Liver (tissue), 9 donors: Measurements from ENCODE around the gene NR6A1. TPM values are rescaled to one million over a fixed set of nuclear protein-coding genes. Genes with fewer than 3 reads are reported as not detected.

ENCODE experiments used
- DNase-seq: peaks from one replicate; pipeline ENCODE4 v3.0.0-alpha.2; 2017; ENCODE audit warnings: low spot score
- H3K27ac ChIP-seq, 2 donors: one replicate each; pipeline ENCODE4 v1.7.0; 2013; ENCODE audit warnings: inconsistent platforms in 2 of 2, low read length in 2 of 2, control low read depth in 1 of 2, low read depth in 1 of 2, mild to moderate bottlenecking in 1 of 2
- H3K27me3 ChIP-seq, 4 donors: one replicate each; pipeline versions ENCODE4 v1.6.1 to v1.7.0; 2013; ENCODE audit warnings: low read length in 3 of 4, inconsistent platforms in 1 of 4, mild to moderate bottlenecking in 1 of 4, moderate library complexity in 1 of 4; ENCODE audit not compliant: control insufficient read depth in 4 of 4, insufficient read depth in 4 of 4
- H3K36me3 ChIP-seq, 4 donors: one replicate each; pipeline versions ENCODE4 v1.6.1 to v1.7.0; 2013; ENCODE audit warnings: low read length in 3 of 4, mild to moderate bottlenecking in 3 of 4, low read depth in 1 of 4, moderate library complexity in 1 of 4; ENCODE audit not compliant: control insufficient read depth in 4 of 4, insufficient read depth in 3 of 4
- H3K4me1 ChIP-seq, 4 donors: one replicate each; pipeline versions ENCODE4 v1.6.1 to v1.7.0; 2013; ENCODE audit warnings: low read length in 3 of 4, mild to moderate bottlenecking in 3 of 4, moderate library complexity in 1 of 4; ENCODE audit not compliant: control insufficient read depth in 4 of 4, insufficient read depth in 4 of 4
- H3K4me3 ChIP-seq, 3 donors: one replicate each; pipeline versions ENCODE4 v1.6.1 to v1.7.0; 2013; ENCODE audit warnings: low read length in 3 of 3, control low read depth in 1 of 3, low read depth in 1 of 3, mild to moderate bottlenecking in 1 of 3
- H3K9ac ChIP-seq, 2 donors: one replicate each; pipeline ENCODE4 v1.7.0; 2013; ENCODE audit warnings: low read length in 2 of 2, mild to moderate bottlenecking in 2 of 2, moderate library complexity in 2 of 2, control low read depth in 1 of 2, low read depth in 1 of 2
- H3K9me3 ChIP-seq, 4 donors: one replicate each; pipeline versions ENCODE4 v1.6.1 to v1.7.0; 2013; ENCODE audit warnings: low read length in 3 of 4; ENCODE audit not compliant: control insufficient read depth in 4 of 4
- EGR1 ChIP-seq, 2 donors: IDR thresholded peaks; 2 replicates each; pipeline ENCODE4 v1.6.1; 2016 to 2018; ENCODE audit warnings: antibody characterized with exemption in 2 of 2, low read depth in 2 of 2
- FOXA2 ChIP-seq: IDR thresholded peaks from 2 replicates; pipeline ENCODE4 v1.6.1; 2016; ENCODE audit warnings: antibody characterized with exemption
- GABPA ChIP-seq, 2 donors: IDR thresholded peaks in 1 of 2; conservative IDR thresholded peaks in 1 of 2; 2 replicates each; pipeline ENCODE4 v1.6.1; 2016; ENCODE audit warnings: antibody characterized with exemption in 2 of 2, mild to moderate bottlenecking in 1 of 2, moderate library complexity in 1 of 2
- HNF4A ChIP-seq, 2 donors: conservative IDR thresholded peaks; 2 replicates each; pipeline ENCODE4 v1.6.1; 2016; ENCODE audit warnings: antibody characterized with exemption in 2 of 2, mild to moderate bottlenecking in 2 of 2
- HNF4G ChIP-seq: IDR thresholded peaks from 2 replicates; pipeline ENCODE4 v1.6.1; 2016; ENCODE audit warnings: antibody characterized with exemption
- JUND ChIP-seq, 2 donors: IDR thresholded peaks; 2 replicates each; pipeline ENCODE4 v1.6.1; 2016; ENCODE audit warnings: antibody characterized with exemption in 2 of 2
- NR2F2 ChIP-seq: IDR thresholded peaks from 2 replicates; pipeline ENCODE4 v1.6.1; 2016; ENCODE audit warnings: antibody characterized with exemption
- RAD21 ChIP-seq, 2 donors: IDR thresholded peaks; 2 replicates each; pipeline ENCODE4 v1.6.1; 2016; ENCODE audit warnings: antibody characterized with exemption in 2 of 2, mild to moderate bottlenecking in 2 of 2
- RXRA ChIP-seq, 2 donors: IDR thresholded peaks; 2 replicates each; pipeline ENCODE4 v1.6.1; 2017 to 2018; ENCODE audit warnings: antibody characterized with exemption in 2 of 2, mild to moderate bottlenecking in 1 of 2
- SP1 ChIP-seq: IDR thresholded peaks from 2 replicates; pipeline ENCODE4 v1.6.1; 2018; ENCODE audit warnings: antibody characterized with exemption, mild to moderate bottlenecking
- TAF1 ChIP-seq: conservative IDR thresholded peaks from 2 replicates; pipeline ENCODE4 v1.6.1; 2016; ENCODE audit warnings: antibody characterized with exemption, mild to moderate bottlenecking
- YY1 ChIP-seq: IDR thresholded peaks from 2 replicates; pipeline ENCODE4 v1.6.1; 2016; ENCODE audit warnings: antibody characterized with exemption, mild to moderate bottlenecking
- WGBS: extraction: QIAGEN DNeasy Blood & Tissue Kit; methylation state at CpG from one replicate; pipeline ENCODE4 v1.1.7; 2013; 5-methylcytosine and 5-hydroxymethylcytosine counted together
- polyA plus RNA-seq, 2 donors: library from polyadenylated mRNA; stranded (reverse) in 1 of 2; unstranded in 1 of 2; fragments of 200-250 nt in 1 of 2; fragments of >200 nt in 1 of 2; fragmentation: Nextera tagmentation in 1 of 2; extraction: Ambion mirVana in 1 of 2; gene quantifications; one replicate each; pipeline versions ENCODE4 v1.2.1 to v1.2.3, GENCODE V29; 2013 to 2015
- total RNA-seq, 2 donors: library from RNA; depleted of rRNA; stranded (reverse); fragments of >200 nt; gene quantifications; one replicate each; pipeline ENCODE4 v1.2.3, GENCODE V29; 2014
- TF ChIP-seq, protein P1 (sequence below): IDR thresholded peaks from 2 replicates; pipeline ENCODE4 v1.6.1; 2016; ENCODE audit warnings: antibody characterized with exemption
- TF ChIP-seq, protein P2 (sequence below): IDR thresholded peaks from 2 replicates; pipeline ENCODE4 v1.6.1; 2016; ENCODE audit warnings: antibody characterized with exemption, mild to moderate bottlenecking
- TF ChIP-seq, protein P3 (sequence below): fragments of 150-350 bp; IDR thresholded peaks from 2 replicates; pipeline ENCODE4 v1.5.1; 2017; ENCODE audit warnings: improper control_type of control experiment, low read depth, low read length; ENCODE audit not compliant: missing input control
- TF ChIP-seq, protein P4 (sequence below): IDR thresholded peaks from 2 replicates; pipeline ENCODE4 v1.6.1; 2016; ENCODE audit warnings: antibody characterized with exemption
- TF ChIP-seq, protein P5 (sequence below): IDR thresholded peaks from 2 replicates; pipeline ENCODE4 v1.6.1; 2016; ENCODE audit warnings: antibody characterized with exemption
- donor health status: healthy.
- donor health status: healthy.
- donor health status: healthy.
- donor health status: healthy.
- donor health status: healthy.

Gene NR6A1
- total and polyA plus RNA-seq, 4 donors: 0.72 to 6.1 (median 2.1) TPM

DNA sequence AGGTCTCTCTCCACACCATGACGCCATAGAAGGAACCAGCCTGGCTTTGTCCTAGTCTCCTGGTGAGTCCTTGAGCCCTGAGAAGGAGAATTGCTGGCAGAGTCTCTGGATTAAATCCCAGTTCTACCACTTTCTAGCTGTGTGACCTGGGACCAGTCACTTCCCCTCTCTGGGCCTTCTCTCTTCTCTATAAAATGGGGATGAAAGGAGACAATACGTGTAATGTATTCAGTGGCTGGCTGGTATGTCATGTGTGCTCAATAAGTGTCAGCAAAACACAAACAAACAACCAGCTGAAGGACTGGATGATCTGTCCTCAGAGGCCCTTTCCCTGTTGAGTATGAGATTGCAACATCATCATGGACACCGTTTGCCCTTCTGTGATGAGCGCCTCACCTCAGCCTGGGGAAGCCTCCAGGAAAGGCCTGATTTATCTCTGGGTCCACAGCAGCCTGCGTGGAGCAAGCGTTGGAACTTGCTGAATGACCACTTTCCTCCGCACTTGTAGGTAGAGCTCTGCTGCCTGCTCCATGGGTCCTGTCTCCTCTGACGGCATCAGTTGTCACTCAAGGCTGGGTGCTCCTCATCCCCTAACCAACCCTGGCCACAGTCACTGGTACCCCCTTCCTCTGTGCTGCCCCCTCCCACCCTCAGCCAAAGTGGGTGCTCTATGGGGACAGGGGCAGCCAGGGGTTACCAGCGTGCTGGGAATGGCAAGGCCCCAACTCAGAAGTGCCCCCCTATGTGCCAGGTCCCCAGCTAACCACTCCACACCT lies 260.3 kb downstream of the NR6A1 start:
- H3K27ac ChIP-seq: no peak overlapping the region
- DNase-seq: no peak

More for the DNA sequence above, 260.3 kb downstream of the NR6A1 start:
- TF ChIP-seq, protein P1, sequence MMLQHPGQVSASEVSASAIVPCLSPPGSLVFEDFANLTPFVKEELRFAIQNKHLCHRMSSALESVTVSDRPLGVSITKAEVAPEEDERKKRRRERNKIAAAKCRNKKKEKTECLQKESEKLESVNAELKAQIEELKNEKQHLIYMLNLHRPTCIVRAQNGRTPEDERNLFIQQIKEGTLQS: no peak
- TF ChIP-seq, protein P2, sequence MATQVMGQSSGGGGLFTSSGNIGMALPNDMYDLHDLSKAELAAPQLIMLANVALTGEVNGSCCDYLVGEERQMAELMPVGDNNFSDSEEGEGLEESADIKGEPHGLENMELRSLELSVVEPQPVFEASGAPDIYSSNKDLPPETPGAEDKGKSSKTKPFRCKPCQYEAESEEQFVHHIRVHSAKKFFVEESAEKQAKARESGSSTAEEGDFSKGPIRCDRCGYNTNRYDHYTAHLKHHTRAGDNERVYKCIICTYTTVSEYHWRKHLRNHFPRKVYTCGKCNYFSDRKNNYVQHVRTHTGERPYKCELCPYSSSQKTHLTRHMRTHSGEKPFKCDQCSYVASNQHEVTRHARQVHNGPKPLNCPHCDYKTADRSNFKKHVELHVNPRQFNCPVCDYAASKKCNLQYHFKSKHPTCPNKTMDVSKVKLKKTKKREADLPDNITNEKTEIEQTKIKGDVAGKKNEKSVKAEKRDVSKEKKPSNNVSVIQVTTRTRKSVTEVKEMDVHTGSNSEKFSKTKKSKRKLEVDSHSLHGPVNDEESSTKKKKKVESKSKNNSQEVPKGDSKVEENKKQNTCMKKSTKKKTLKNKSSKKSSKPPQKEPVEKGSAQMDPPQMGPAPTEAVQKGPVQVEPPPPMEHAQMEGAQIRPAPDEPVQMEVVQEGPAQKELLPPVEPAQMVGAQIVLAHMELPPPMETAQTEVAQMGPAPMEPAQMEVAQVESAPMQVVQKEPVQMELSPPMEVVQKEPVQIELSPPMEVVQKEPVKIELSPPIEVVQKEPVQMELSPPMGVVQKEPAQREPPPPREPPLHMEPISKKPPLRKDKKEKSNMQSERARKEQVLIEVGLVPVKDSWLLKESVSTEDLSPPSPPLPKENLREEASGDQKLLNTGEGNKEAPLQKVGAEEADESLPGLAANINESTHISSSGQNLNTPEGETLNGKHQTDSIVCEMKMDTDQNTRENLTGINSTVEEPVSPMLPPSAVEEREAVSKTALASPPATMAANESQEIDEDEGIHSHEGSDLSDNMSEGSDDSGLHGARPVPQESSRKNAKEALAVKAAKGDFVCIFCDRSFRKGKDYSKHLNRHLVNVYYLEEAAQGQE: no peak
- peak; percentile 86 to 97 for TF ChIP-seq RXRA (IDR thresholded peaks at IDR 0.05)
- no peak for TF ChIP-seq TAF1
- TF ChIP-seq GABPA (IDR thresholded peaks at IDR 0.05 in 1 of 2, conservative IDR thresholded peaks at IDR 0.05 in 1 of 2): no peak
- TF ChIP-seq, protein P3, sequence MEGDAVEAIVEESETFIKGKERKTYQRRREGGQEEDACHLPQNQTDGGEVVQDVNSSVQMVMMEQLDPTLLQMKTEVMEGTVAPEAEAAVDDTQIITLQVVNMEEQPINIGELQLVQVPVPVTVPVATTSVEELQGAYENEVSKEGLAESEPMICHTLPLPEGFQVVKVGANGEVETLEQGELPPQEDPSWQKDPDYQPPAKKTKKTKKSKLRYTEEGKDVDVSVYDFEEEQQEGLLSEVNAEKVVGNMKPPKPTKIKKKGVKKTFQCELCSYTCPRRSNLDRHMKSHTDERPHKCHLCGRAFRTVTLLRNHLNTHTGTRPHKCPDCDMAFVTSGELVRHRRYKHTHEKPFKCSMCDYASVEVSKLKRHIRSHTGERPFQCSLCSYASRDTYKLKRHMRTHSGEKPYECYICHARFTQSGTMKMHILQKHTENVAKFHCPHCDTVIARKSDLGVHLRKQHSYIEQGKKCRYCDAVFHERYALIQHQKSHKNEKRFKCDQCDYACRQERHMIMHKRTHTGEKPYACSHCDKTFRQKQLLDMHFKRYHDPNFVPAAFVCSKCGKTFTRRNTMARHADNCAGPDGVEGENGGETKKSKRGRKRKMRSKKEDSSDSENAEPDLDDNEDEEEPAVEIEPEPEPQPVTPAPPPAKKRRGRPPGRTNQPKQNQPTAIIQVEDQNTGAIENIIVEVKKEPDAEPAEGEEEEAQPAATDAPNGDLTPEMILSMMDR: no peak
- peak; percentile 39 for TF ChIP-seq YY1
- TF ChIP-seq RAD21 (IDR thresholded peaks at IDR 0.05): no peak
- TF ChIP-seq EGR1 (IDR thresholded peaks at IDR 0.05; ENCODE audit: low read depth in 2 of 2): no peak
- peak; percentile 12 for TF ChIP-seq FOXA2
- no peak for TF ChIP-seq HNF4G
- TF ChIP-seq, protein P4, sequence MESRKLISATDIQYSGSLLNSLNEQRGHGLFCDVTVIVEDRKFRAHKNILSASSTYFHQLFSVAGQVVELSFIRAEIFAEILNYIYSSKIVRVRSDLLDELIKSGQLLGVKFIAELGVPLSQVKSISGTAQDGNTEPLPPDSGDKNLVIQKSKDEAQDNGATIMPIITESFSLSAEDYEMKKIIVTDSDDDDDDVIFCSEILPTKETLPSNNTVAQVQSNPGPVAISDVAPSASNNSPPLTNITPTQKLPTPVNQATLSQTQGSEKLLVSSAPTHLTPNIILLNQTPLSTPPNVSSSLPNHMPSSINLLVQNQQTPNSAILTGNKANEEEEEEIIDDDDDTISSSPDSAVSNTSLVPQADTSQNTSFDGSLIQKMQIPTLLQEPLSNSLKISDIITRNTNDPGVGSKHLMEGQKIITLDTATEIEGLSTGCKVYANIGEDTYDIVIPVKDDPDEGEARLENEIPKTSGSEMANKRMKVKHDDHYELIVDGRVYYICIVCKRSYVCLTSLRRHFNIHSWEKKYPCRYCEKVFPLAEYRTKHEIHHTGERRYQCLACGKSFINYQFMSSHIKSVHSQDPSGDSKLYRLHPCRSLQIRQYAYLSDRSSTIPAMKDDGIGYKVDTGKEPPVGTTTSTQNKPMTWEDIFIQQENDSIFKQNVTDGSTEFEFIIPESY: no peak
- no peak for TF ChIP-seq NR2F2
- TF ChIP-seq, protein P5, sequence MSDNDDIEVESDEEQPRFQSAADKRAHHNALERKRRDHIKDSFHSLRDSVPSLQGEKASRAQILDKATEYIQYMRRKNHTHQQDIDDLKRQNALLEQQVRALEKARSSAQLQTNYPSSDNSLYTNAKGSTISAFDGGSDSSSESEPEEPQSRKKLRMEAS: no peak
- no peak for TF ChIP-seq JUND (IDR thresholded peaks at IDR 0.05)
- TF ChIP-seq SP1: peak; percentile 67
- TF ChIP-seq HNF4A (conservative IDR thresholded peaks at IDR 0.05): peak; percentile 43 to 57
- H3K9ac ChIP-seq: no peak overlapping the region
- no peak overlapping the region for H3K4me3 ChIP-seq
- no peaks in the 10 kb centered on the region for H3K36me3 ChIP-seq
- H3K9me3 ChIP-seq: no peaks in the 10 kb centered on the region
- peaks cover 0 to under 1% (median 0%) of the 10 kb centered on the region in 4 donors for H3K27me3 ChIP-seq
- H3K4me1 ChIP-seq: peaks cover 5 to 20% (median 12%) of the 10 kb centered on the region in 4 donors
- WGBS: 57% methylated on average over 9 of the region's 9 CpGs
